Stimulated activated CD4-positive, alpha-beta T cell treated with anti-CD3 and anti-CD28 coated beads, Interleukin-2, amount 100 ng/mL, for 24 hours (primary cell): ENCODE measurements around the gene ASAH2B.

Source experiments
- DNase-seq, 2 donors: peaks; one replicate each; pipeline ENCODE4 v3.0.0-alpha.2; 2020

Gene ASAH2B

GRCh38 chr10:50799595-50799994, 59.9 kb downstream of the ASAH2B start:
- no peak for DNase-seq

GRCh38 chr10:50805981-50806622, 66.4 kb downstream of the ASAH2B start:
- no peak for DNase-seq

GRCh38 chr10:50807851-50808776, 68.4 kb downstream of the ASAH2B start:
- DNase-seq = no peak
